KMS-11 (cell line): ENCODE data around the gene NCAPG.

Source experiments
- H2AFZ ChIP-seq: fragments of 200-600 bp; sonication (generic); 2 replicates; pipeline ENCODE4 v1.6.1; 2016; ENCODE audit warnings: antibody characterized with exemption, mixed run types, low read depth
- H3K27ac ChIP-seq: fragments of 200-600 bp; sonication (generic); 2 replicates; pipeline ENCODE4 v1.6.1; 2016; ENCODE audit warnings: mild to moderate bottlenecking, mixed run types
- H3K27me3 ChIP-seq: fragments of 200-600 bp; sonication (generic); 2 replicates; pipeline ENCODE4 v1.6.1; 2017; ENCODE audit warnings: mild to moderate bottlenecking, low read depth, mixed run types, moderate library complexity; ENCODE audit not compliant: insufficient read depth
- H3K36me3 ChIP-seq: fragments of 200-600 bp; sonication (generic); 2 replicates; pipeline ENCODE4 v1.6.1; 2017; ENCODE audit warnings: mild to moderate bottlenecking, mixed run types; ENCODE audit not compliant: insufficient read depth
- H3K4me1 ChIP-seq: fragments of 200-600 bp; sonication (generic); 2 replicates; pipeline ENCODE4 v1.6.1; 2016; ENCODE audit warnings: mild to moderate bottlenecking, low read depth, mixed run types; ENCODE audit not compliant: poor library complexity, severe bottlenecking
- H3K4me2 ChIP-seq: fragments of 200-600 bp; sonication (generic); 2 replicates; pipeline ENCODE4 v1.7.0; 2016; ENCODE audit warnings: mild to moderate bottlenecking, mixed run types
- H3K4me3 ChIP-seq: fragments of 200-600 bp; sonication (generic); IDR thresholded peaks from 2 replicates; pipeline ENCODE4 v1.6.1; 2017; ENCODE audit warnings: low read depth, low read length, mixed read lengths; ENCODE audit not compliant: insufficient read depth
- H3K79me2 ChIP-seq: fragments of 200-600 bp; sonication (generic); 2 replicates; pipeline ENCODE4 v1.6.1; 2016; ENCODE audit warnings: low read depth, mixed run types; ENCODE audit not compliant: insufficient read depth
- H3K9ac ChIP-seq: fragments of 200-600 bp; sonication (generic); 2 replicates; pipeline ENCODE4 v1.6.1; 2016; ENCODE audit warnings: mild to moderate bottlenecking, mixed run types
- H4K20me1 ChIP-seq: fragments of 200-600 bp; sonication (generic); 2 replicates; pipeline ENCODE4 v1.6.1; 2016; ENCODE audit warnings: mild to moderate bottlenecking, mixed run types; ENCODE audit not compliant: insufficient read depth
- TF ChIP-seq, protein P1 (sequence below): fragments of 200-600 bp; sonication (generic); conservative IDR thresholded peaks from 2 replicates; pipeline ENCODE4 v1.6.1; 2017; ENCODE audit warnings: low read depth, mild to moderate bottlenecking, antibody characterized with exemption, low read length, moderate library complexity, mixed read lengths

NCAPG gene

GRCh38 chr4:17877661-17878060 lies 66.9 kb downstream of the NCAPG start:
- TF ChIP-seq, protein P1, sequence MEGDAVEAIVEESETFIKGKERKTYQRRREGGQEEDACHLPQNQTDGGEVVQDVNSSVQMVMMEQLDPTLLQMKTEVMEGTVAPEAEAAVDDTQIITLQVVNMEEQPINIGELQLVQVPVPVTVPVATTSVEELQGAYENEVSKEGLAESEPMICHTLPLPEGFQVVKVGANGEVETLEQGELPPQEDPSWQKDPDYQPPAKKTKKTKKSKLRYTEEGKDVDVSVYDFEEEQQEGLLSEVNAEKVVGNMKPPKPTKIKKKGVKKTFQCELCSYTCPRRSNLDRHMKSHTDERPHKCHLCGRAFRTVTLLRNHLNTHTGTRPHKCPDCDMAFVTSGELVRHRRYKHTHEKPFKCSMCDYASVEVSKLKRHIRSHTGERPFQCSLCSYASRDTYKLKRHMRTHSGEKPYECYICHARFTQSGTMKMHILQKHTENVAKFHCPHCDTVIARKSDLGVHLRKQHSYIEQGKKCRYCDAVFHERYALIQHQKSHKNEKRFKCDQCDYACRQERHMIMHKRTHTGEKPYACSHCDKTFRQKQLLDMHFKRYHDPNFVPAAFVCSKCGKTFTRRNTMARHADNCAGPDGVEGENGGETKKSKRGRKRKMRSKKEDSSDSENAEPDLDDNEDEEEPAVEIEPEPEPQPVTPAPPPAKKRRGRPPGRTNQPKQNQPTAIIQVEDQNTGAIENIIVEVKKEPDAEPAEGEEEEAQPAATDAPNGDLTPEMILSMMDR = no peak
- H3K9ac ChIP-seq = no peak overlapping the region

GRCh38 chr4:17884063-17884462 lies 73.3 kb downstream of the NCAPG start:
- no peaks in the 10 kb centered on the region for H3K27me3 ChIP-seq
- TF ChIP-seq, protein P1 = no peak
- no peaks in the 10 kb centered on the region for H4K20me1 ChIP-seq
- H3K27ac ChIP-seq = no peak overlapping the region
- H3K36me3 ChIP-seq = no peaks in the 10 kb centered on the region
- H3K9ac ChIP-seq = no peak overlapping the region
- no peak overlapping the region for H2AFZ ChIP-seq
- H3K4me2 ChIP-seq = no peak overlapping the region
- no peaks in the 10 kb centered on the region for H3K79me2 ChIP-seq
- H3K4me1 ChIP-seq = no peaks in the 10 kb centered on the region
- H3K4me3 ChIP-seq = no peak overlapping the region

More at GRCh38 chr4:17877661-17878060, 66.9 kb downstream of the NCAPG start:
- Histone ChIP-seq H3K27ac (no peak overlapping the region), H3K4me1 (peaks cover 18% of the 10 kb centered on the region), H3K79me2 (no peaks in the 10 kb centered on the region), H4K20me1 (no peaks in the 10 kb centered on the region), H3K4me2 (no peak overlapping the region), H3K27me3 (no peaks in the 10 kb centered on the region), H3K36me3 (no peaks in the 10 kb centered on the region), H2AFZ (no peak overlapping the region), H3K4me3 (no peak overlapping the region)

GRCh38 chr4:17884511-17884910 lies 73.7 kb downstream of the NCAPG start:
- H3K9ac ChIP-seq = no peak overlapping the region
- no peaks in the 10 kb centered on the region for H3K36me3 ChIP-seq
- H3K4me3 ChIP-seq = no peak overlapping the region
- H2AFZ ChIP-seq = no peak overlapping the region
- H3K27me3 ChIP-seq = no peaks in the 10 kb centered on the region
- H3K27ac ChIP-seq = no peak overlapping the region
- no peaks in the 10 kb centered on the region for H3K4me1 ChIP-seq
- no peaks in the 10 kb centered on the region for H4K20me1 ChIP-seq
- H3K4me2 ChIP-seq = no peak overlapping the region
- TF ChIP-seq, protein P1 = no peak
- H3K79me2 ChIP-seq = no peaks in the 10 kb centered on the region

DNA sequence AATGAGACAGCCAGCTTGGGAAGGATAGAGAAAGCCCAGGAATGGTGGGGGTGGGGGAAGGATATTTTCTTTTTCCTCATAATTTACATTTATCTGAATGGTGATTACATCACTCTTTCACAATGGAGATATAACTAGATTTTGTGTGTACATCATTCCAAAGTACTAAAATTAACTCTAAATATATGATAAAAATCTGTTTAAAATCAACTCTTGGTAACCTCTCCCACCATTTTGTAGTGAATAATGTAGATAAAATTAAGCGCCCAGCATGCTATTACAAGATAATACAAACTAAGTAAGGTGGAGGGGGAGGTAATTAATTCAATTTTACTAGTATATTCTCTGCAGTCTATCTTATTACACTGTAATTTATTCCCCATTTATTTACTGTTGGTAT lies 78.9 kb downstream of the NCAPG start:
- Histone ChIP-seq H3K36me3 (no peaks in the 10 kb centered on the region), H3K4me1 (no peaks in the 10 kb centered on the region), H3K4me3 (no peak overlapping the region), H3K9ac (no peak overlapping the region), H3K27me3 (no peaks in the 10 kb centered on the region), H2AFZ (no peak overlapping the region), H4K20me1 (no peaks in the 10 kb centered on the region), H3K79me2 (no peaks in the 10 kb centered on the region), H3K4me2 (no peak overlapping the region), H3K27ac (no peak overlapping the region)
- TF ChIP-seq, protein P1 = no peak
